ENCODE results near the gene SCN1B.

The SCN1B gene

DNA sequence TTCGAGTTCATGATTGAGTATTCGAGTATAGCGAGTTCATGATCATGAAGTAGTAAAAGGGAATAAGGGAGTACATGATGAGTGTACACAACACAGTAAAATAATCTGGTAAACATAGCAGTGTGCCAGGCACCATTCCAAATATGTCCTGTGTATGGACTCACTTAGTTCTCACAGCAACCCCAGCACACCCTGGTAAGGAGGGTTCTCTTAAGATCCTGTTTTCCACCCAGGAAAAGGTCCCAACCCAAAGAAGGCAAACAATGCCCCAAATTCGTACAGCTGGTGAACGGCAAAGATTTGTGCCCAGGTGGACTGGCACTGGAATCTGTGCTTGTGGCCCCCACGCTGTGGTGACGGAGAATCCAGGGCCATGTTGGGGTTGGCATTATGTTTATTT lies 32.7 kb downstream of the SCN1B start:
- no peak for DNase-seq
- no peaks in the 10 kb centered on the region for H3K27me3 ChIP-seq (ENCODE audit: insufficient read depth, low read depth, severe bottlenecking)
- H3K4me3 ChIP-seq (ENCODE audit: low read depth, low read length) = no peak overlapping the region
- H3K27ac ChIP-seq = no peak overlapping the region
- no peaks in the 10 kb centered on the region for H3K36me3 ChIP-seq
- TF ChIP-seq, protein P1, sequence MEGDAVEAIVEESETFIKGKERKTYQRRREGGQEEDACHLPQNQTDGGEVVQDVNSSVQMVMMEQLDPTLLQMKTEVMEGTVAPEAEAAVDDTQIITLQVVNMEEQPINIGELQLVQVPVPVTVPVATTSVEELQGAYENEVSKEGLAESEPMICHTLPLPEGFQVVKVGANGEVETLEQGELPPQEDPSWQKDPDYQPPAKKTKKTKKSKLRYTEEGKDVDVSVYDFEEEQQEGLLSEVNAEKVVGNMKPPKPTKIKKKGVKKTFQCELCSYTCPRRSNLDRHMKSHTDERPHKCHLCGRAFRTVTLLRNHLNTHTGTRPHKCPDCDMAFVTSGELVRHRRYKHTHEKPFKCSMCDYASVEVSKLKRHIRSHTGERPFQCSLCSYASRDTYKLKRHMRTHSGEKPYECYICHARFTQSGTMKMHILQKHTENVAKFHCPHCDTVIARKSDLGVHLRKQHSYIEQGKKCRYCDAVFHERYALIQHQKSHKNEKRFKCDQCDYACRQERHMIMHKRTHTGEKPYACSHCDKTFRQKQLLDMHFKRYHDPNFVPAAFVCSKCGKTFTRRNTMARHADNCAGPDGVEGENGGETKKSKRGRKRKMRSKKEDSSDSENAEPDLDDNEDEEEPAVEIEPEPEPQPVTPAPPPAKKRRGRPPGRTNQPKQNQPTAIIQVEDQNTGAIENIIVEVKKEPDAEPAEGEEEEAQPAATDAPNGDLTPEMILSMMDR (IDR thresholded peaks at IDR 0.05; ENCODE audit: low read depth, low read length) = no peak
- peaks cover 3% of the 10 kb centered on the region for H3K9me3 ChIP-seq (ENCODE audit: severe bottlenecking)

- H3K9me3 ChIP-seq (ENCODE audit: severe bottlenecking) = peaks cover 3% of the 10 kb centered on the region
- no peak for DNase-seq
- no peaks in the 10 kb centered on the region for H3K36me3 ChIP-seq
- no peak overlapping the region for H3K4me3 ChIP-seq (ENCODE audit: low read depth, low read length)
- no peaks in the 10 kb centered on the region for H3K27me3 ChIP-seq (ENCODE audit: insufficient read depth, low read depth, severe bottlenecking)
- TF ChIP-seq, protein P1 (IDR thresholded peaks at IDR 0.05; ENCODE audit: low read depth, low read length) = no peak
- H3K27ac ChIP-seq = no peak overlapping the region
Observed at GRCh38 chr19:35063940-35064818, 33.9 kb downstream of the SCN1B start.

DNA sequence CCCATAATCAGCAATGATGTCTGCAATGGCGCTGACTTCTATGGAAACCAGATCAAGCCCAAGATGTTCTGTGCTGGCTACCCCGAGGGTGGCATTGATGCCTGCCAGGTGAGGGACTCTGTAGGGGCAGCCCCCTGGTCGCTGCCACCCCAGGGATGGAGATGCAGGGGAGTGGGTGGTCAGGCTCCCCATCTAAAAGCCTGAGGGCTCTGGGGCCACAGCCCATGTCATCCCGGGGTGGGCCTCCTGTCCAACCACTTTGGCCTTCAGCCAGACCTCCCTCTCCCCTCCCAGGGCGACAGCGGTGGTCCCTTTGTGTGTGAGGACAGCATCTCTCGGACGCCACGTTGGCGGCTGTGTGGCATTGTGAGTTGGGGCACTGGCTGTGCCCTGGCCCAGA lies 35.3 kb downstream of the SCN1B start:
- TF ChIP-seq, protein P1 (IDR thresholded peaks at IDR 0.05; ENCODE audit: low read depth, low read length) = no peak
- no peak overlapping the region for H3K4me3 ChIP-seq (ENCODE audit: low read depth, low read length)
- no peaks in the 10 kb centered on the region for H3K27me3 ChIP-seq (ENCODE audit: insufficient read depth, low read depth, severe bottlenecking)
- no peak overlapping the region for H3K27ac ChIP-seq
- no peaks in the 10 kb centered on the region for H3K36me3 ChIP-seq
- no peak for DNase-seq
- H3K9me3 ChIP-seq (ENCODE audit: severe bottlenecking) = peaks cover 3% of the 10 kb centered on the region

DNA sequence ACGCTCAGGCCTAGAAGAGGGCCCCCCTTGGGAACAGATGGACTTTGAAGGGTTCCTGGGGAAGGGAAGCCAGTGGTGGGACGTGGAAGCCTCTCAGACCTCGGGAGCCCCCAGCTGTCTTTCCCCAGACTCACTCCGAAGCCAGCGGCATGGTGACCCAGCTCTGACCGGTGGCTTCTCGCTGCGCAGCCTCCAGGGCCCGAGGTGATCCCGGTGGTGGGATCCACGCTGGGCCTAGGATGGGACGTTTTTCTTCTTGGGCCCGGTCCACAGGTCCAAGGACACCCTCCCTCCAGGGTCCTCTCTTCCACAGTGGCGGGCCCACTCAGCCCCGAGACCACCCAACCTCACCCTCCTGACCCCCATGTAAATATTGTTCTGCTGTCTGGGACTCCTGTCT lies 35.9 kb downstream of the SCN1B start:
- TF ChIP-seq, protein P1 (IDR thresholded peaks at IDR 0.05; ENCODE audit: low read depth, low read length) = no peak
- Histone ChIP-seq H3K27me3 (ENCODE audit: insufficient read depth, low read depth, severe bottlenecking) (no peaks in the 10 kb centered on the region), H3K4me3 (ENCODE audit: low read depth, low read length) (no peak overlapping the region), H3K36me3 (no peaks in the 10 kb centered on the region), H3K9me3 (ENCODE audit: severe bottlenecking) (peaks cover 3% of the 10 kb centered on the region), H3K27ac (no peak overlapping the region)
- no peak for DNase-seq

- no peak overlapping the region; the same call in 1 of the 2 replicates for H3K4me3 ChIP-seq (ENCODE audit: low read depth, low read length)
- no peaks in the 10 kb centered on the region for H3K36me3 ChIP-seq
- peaks cover 3% of the 10 kb centered on the region for H3K9me3 ChIP-seq (ENCODE audit: severe bottlenecking)
- H3K27ac ChIP-seq = peak overlapping the region; percentile 42
- TF ChIP-seq, protein P1 (IDR thresholded peaks at IDR 0.05; ENCODE audit: low read depth, low read length) = peak; percentile 87
- DNase-seq = peak; percentile 95
- H3K27me3 ChIP-seq (ENCODE audit: insufficient read depth, low read depth, severe bottlenecking) = no peaks in the 10 kb centered on the region
Observed at GRCh38 chr19:35066691-35067563, 36.7 kb downstream of the SCN1B start.

Measured in WERI-Rb-1 (cell line).